H1 (cell line): ENCODE measurements around the gene CLEC2B. TPM values are rescaled to one million over a fixed set of nuclear protein-coding genes. Genes with fewer than 3 reads are reported as not detected.

Experiments used
- ATF3 ChIP-seq: IDR thresholded peaks from 2 replicates; pipeline ENCODE4 v1.6.1; 2011; ENCODE audit warnings: low read depth, mild to moderate bottlenecking, low read length; ENCODE audit not compliant: insufficient read depth
- CREB1 ChIP-seq: IDR thresholded peaks from 2 replicates; pipeline ENCODE4 v1.6.1; 2012; ENCODE audit warnings: inconsistent platforms
- JUND ChIP-seq: IDR thresholded peaks from 2 replicates; pipeline ENCODE4 v1.6.1; 2011; ENCODE audit warnings: mild to moderate bottlenecking, improper control_type of control experiment, low read length
- SAP30 ChIP-seq: fragments of 300-600 bp; sonication (generic); IDR thresholded peaks from 2 replicates; pipeline ENCODE4 v1.7.1; 2012; ENCODE audit warnings: low read length, moderate library complexity, mild to moderate bottlenecking, inconsistent platforms; ENCODE audit not compliant: insufficient read depth, insufficient replicate concordance
- polyA plus RNA-seq, 7 experiments: library from polyadenylated mRNA; depleted of rRNA in 3 of 7; stranded (reverse) in 5 of 7; unstranded in 2 of 7; fragments of >200 nt in 5 of 7; fragments of 200-250 nt in 2 of 7; gene quantifications; 1 replicate in 5 of 7; 2 replicates in 1 of 7; 4 replicates in 1 of 7; pipeline versions ENCODE4 v1.2.1 to v1.2.3, GENCODE V29; 2011 to 2013; ENCODE audit warnings: missing spikeins in 2 of 7, mixed read lengths in 2 of 7
- total RNA-seq: library from RNA; stranded (reverse); fragmentation: NEBNext Ultra II Directional; extraction: Animal tissue kit (Norgen Biotek cat#: 25700); gene quantifications from 2 replicates; pipeline ENCODE4 v1.2.1, GENCODE V29; 2021

The CLEC2B gene
- total and polyA plus RNA-seq, 2 of the 8 experiments (the other 6 are each of a cell fraction or from before 2014, with no cell fraction given), result not detected

- TF ChIP-seq ATF3 (no peak), SAP30 (no peak), CREB1 (no peak), JUND (no peak)
- TF ChIP-seq, all 59 proteins: peak for 0
These were observed 12.8 kb upstream of the CLEC2B start (continued) for GRCh38 chr12:9881988-9882387.
